NCI-H1436 treated with DMSO at 0.1 percent for 48 hours (cell line): ENCODE measurements around the gene ZC3H18.

Experiments
- DNase-seq: peaks from one replicate; lab custom pipeline; 2025; lab: John Stamatoyannopoulos, UW

The ZC3H18 gene

GRCh38 chr16:88549671-88550245 is 20.4 kb upstream of the ZC3H18 start:
- DNase-seq: no peak

- DNase-seq: no peak
Observed at GRCh38 chr16:88550246-88550661, 19.9 kb upstream of the ZC3H18 start.

- DNase-seq: no peak
Observed at GRCh38 chr16:88552166-88552565, 18.0 kb upstream of the ZC3H18 start.

GRCh38 chr16:88552815-88553214 is 17.4 kb upstream of the ZC3H18 start:
- DNase-seq: no peak

DNA sequence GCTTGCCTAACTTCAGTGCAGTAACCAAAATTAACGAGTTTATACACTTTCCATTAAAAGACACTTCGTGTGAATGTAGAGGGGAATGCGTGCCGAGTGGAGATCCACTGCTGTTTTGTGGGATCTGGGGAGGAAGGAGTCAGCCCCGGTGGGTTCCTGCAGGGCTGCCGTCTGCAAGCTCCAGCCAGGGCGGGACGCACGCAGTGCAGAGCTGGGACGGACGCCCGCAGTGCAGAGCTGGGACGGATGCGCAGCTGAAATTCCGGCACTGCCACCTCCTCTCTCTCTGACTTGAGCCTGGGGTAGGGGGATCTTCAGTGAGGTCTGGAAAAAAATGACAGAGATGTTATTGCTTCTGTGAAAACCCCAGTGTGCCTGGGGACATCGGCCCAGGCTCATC is 16.5 kb upstream of the ZC3H18 start:
- no peak for DNase-seq

DNA sequence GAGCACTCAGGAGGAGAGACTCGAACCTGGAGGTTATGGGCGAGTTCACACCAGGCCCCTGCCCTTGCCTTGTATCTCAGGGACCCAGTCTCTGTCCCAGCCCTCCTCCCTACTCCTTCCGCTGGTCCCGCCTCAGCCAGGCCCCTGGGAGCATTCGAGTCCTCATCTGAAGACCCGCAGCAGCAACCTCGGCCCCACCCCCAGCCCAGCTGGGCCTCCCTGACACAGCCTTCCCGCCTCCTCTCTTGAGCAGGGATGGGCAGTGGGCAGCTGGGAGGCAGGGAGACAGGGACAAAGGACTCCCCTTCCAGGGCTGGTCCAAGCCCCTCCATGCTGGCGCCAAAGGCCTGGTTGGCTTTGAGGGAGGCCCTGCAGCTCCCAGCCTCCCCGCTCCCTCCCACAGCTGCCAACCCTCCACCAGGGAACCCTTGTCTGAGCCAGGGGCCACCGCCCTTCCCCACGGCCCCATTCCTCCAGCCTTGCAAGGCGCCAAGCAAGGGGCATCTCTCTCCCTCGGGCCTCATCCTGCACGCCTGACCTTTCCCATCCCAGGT is 15.4 kb upstream of the ZC3H18 start:
- DNase-seq: no peak

DNA sequence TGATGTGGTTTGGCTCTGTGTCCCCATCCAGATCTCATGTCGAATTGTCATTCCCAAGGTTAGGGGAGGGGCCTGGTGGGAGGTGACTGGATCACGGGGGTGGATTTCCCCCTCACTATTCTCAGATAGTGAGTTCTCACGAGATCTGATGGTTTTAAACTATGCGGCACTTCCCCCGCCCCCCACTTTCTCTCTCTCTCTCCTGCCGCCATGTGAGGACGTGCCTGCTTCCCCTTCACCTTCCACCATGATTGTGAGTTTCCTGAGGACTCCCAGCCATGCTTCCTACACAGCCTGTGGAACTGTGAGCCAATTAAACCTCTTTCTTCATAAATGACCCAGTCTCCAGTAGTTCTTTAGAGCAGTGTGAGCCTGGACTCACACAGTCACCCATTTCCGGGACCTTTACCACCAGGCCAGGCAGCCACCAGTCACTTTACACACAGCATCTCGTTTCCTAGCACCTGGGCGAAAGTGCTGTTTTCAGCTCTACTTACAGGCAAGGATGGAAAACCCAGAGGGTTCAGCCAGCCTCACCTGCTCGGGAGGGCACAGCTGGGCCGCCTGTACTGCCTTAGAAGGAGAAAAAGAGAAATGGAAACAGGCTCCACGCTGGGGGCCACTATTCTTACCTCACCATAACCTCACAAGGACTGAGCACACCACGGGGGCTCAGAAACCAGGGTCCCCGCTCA is 13.8 kb upstream of the ZC3H18 start:
- DNase-seq: no peak

GRCh38 chr16:88558457-88559442 is 11.5 kb upstream of the ZC3H18 start:
- no peak for DNase-seq

DNA sequence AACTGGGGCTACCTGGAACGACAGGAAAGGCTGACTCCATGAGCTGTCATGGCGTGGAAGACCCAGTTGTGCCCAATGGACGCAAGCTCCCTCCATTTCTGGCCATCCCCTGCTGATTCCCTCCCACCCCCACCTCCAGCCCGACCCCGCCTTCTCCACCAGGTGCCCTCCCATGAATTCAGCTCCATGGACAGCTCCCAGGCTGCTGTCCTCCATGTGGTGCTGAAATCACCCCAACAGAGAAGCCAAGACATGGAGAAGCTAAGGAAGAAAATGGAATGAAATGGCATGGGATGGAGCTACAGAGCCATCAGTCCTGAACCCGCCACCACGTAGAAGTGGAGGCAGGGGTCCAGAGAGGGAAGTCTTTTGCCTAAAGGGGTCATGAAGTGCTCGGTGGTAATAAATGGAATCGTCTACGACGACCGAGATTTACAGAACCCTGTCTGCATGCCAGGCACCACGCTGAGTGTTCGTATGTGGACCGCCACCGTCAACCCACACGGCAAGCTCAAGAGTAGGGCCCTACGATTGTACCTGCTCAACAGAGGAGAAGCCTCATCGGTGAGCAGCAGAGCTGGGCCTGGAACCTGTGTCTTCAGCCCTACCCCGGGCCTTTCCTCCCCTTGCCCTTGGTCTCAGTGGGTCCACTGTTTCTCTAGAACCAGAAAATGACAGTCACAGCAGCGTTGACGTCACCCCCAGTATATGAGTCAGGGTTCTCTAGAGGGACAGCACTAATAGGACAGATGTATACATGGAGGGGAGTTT is 9.3 kb upstream of the ZC3H18 start:
- DNase-seq: no peak

DNA sequence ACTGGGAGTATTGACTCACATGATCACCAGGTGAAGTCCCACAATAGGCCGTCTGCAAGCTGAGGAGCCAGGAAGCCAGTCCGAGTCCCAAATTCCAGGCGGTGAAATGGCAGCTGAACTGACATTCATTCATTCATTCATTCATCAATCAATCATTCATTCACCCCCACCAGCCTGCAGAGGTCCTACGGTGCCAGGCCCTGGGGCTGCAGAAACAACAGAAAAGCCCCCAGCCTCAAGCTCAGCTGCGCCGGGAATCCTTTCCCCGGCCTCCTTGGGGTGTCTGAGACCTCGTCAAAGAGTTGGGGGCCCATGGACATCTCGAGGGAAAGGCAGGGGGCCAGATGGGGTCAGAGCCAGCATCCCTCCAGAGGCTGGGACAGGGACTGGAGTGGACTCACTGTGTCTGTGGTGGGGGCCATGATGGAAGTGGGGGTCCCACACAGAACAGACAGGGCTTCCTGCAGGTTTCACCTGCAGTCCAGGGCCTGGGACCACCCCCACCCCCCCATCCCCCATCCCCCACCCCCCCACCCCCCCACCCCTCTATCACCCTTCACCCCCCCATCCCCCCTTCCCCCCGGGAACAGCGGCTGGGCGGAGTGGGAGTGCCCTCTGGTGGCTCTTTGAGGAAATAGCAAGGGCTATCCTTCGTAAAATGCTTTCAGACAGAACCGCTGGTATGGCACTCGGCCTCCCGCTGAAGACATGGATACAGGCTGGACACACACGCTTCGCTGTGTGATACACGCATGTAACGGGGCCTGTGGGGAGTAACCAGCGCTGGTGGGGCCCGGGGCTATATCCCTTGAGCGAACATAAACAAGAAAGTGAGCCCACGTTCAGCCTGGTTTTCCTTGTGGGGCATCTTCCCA is 8.5 kb upstream of the ZC3H18 start:
- DNase-seq: no peak

- DNase-seq: no peak
Observed at GRCh38 chr16:88566158-88566557, 4.0 kb upstream of the ZC3H18 start.

DNA sequence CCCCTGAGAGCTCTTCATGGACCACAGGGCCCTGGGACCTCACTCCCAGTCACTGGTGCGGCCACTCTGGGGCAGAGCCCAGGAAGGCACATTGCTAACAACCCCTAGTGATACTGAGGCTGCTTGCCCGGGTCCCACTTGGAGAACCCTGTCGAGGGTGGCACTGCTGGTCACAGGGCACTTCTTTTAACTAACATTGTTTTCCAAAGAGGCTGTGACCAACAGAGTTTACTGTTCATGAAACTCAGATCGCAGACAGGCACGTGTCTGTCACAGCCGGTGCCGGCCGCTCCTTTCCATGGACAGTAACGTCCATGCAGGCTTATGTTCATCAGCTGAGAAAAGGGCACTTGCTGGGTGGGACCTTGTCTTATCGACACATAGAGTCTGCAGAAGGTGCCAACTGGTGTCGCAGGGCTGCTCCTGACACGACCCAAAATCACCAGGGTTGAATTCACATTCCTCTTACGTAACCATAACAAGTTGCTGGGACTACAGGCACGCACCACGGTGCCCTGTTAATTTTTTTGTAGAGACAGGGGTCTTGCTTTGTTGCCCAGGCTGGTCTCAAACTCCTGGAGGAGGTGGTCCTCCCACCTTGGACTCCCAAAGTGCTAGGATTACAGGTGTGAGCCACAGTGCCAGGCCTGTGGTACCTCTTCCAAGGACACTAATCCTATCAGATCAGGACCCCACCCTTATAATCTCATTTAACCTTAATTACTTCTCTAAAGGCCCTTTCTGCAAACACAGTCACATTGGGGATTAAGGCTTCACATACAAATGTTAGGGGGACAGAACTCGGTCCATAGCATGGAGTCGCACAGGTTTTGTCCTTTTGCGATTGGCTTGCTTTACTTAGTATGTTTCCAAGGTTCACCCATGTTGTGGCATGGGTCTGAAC is 1.2 kb upstream of the ZC3H18 start:
- no peak for DNase-seq

DNA sequence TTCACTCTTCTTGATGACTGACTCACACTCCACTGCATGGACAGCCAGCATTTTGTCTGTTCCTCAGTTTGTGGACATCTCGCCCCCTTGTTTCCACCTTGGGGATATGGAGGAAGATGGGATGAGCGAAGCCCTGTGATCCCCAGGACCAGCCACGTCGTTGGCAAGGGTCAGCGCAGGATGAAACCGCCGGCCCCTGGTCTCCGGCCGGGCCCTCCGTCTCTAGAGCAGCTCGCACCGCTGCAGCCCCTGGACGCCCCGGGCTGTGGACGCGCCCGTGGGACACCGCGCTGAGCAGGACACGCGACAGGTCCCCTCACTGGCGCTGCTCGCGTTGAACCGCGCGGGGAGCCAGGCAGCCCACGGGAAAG is 604 bp upstream of the ZC3H18 start:
- DNase-seq: no peak

GRCh38 chr16:88570691-88571092 is 489 bp downstream of the ZC3H18 start:
- no peak for DNase-seq

DNA sequence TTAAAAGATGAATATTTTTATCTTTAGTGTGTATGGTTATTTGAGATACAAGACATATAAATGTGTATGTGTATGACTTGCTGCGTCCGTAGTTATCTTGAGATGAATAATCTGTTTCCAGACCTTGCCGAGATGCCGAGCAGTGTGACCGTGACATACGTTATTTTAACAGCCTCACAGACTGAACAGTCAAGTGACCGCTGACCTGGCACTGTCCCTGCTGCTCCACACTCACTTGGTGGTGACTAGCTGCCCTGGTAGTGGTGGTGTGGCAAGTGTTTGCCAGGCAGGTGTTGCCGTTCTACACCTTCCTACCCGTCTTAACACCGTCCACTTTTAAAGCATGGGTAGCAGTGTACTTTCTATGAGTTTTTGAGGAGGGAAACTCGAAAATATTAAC is 5.0 kb downstream of the ZC3H18 start:
- no peak for DNase-seq

DNA sequence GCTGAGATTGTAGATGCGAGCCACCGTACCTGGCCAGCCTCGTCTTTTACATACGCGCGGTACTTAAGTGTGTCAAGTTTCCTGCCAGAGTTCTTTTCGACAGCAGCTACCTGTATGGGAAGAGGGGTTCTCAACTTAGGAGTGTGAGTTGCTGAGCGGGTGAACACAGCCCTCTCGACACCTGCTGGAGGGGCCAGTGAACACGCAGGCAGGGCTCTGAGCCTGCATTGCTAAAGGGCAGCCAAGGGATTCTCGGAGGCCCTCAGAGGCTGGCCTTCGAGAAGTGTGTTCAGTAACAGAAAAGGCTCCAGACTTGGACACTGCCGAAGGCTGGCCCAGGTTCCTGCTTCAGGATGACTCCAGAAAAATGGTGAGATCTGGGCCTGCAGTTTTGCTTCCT is 6.1 kb downstream of the ZC3H18 start:
- no peak for DNase-seq

GRCh38 chr16:88577166-88577565 is 7.0 kb downstream of the ZC3H18 start:
- DNase-seq: no peak

DNA sequence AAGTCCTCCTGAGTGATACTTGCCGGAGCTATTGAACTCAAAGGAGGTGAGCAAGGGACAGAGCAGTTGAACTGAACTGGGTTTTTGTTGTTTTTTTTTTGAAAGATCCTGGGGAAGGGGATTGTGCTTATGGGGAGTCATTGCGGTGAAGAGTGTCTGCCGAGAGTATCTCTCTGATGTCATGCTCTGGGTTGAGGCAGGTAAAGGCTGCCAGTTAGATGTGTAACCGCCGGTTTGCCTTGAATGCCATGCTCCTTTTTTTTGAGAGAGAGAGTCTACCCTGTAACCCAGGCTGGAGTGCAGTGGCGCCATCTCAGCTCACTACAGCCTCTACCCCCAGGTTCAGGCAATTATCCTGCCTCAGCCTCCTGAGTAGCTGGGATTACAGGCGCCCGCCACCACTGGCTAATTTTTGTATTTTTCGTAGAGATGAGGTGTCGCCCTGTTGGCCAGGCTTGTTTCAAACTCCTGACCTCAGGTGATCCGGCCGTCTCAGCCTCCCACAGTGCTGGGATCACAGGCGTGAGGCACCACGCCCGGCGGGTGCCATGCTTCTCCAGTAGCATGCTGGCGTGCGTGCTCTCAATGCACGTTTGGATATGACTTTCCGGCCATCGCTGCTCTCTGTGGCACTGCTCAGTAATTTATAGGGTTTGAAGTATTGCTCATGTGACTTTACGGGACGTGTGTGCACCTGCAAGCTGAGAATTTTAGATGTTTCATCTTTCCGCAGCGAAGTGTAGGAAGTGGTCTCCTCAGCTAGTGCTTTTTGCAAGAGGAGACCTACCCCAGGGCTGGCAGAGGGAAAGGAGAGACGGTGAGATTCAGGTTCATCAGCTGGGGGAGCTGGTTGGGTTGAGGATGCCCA is 8.5 kb downstream of the ZC3H18 start:
- no peak for DNase-seq

- DNase-seq: no peak
Observed at GRCh38 chr16:88580371-88580770, 10.2 kb downstream of the ZC3H18 start.
